ENCODE results near the gene STRBP. TPM values are rescaled to one million over a fixed set of nuclear protein-coding genes. Genes with fewer than 3 reads are reported as not detected.
"Not testable (repeated sequence)": the region's sequence is repeated elsewhere in the genome, so short reads cannot be mapped to it uniquely, and the experiment has no call there.

The STRBP gene
- total RNA-seq, 1 donor from 2014 or later: 29.8 TPM

- no peak for DNase-seq (ENCODE audit: low spot score)
Observed at GRCh38 chr9:123283048-123283408, 14.6 kb upstream of the STRBP start.

- DNase-seq (ENCODE audit: low spot score): no peak
Observed at GRCh38 chr9:123282362-123283047, 14.1 kb upstream of the STRBP start.

GRCh38 chr9:123281659-123282350 is 13.4 kb upstream of the STRBP start:
- DNase-seq (ENCODE audit: low spot score): no peak

GRCh38 chr9:123278879-123279493 is 10.6 kb upstream of the STRBP start:
- not testable (repeated sequence) for DNase-seq (ENCODE audit: low spot score)

- DNase-seq (ENCODE audit: low spot score): no peak
Observed at GRCh38 chr9:123278361-123278760, 10.0 kb upstream of the STRBP start.

GRCh38 chr9:123276551-123276950 is 8.2 kb upstream of the STRBP start:
- DNase-seq (ENCODE audit: low spot score): no peak

- DNase-seq (ENCODE audit: low spot score): not testable (repeated sequence)
Observed at GRCh38 chr9:123271133-123271532, 2.7 kb upstream of the STRBP start.

GRCh38 chr9:123269281-123269680 is 895 bp upstream of the STRBP start:
- DNase-seq (ENCODE audit: low spot score): no peak

- peak; percentile 44 for DNase-seq (ENCODE audit: low spot score)
Observed at GRCh38 chr9:123268199-123268464, 254 bp downstream of the STRBP start.

GRCh38 chr9:123267481-123268198 is 746 bp downstream of the STRBP start:
- peak; percentile 49 for DNase-seq (ENCODE audit: low spot score)

GRCh38 chr9:123266655-123267399 is 1.6 kb downstream of the STRBP start:
- no peak for DNase-seq (ENCODE audit: low spot score)

- DNase-seq (ENCODE audit: low spot score): no peak
Observed at GRCh38 chr9:123265833-123266232, 2.6 kb downstream of the STRBP start.

- DNase-seq (ENCODE audit: low spot score): no peak
Observed at GRCh38 chr9:123263227-123263626, 5.2 kb downstream of the STRBP start.

GRCh38 chr9:123262338-123262737 is 6.0 kb downstream of the STRBP start:
- DNase-seq (ENCODE audit: low spot score): no peak

GRCh38 chr9:123261006-123261677 is 7.2 kb downstream of the STRBP start:
- DNase-seq (ENCODE audit: low spot score): no peak

GRCh38 chr9:123260340-123260739 is 8.0 kb downstream of the STRBP start:
- DNase-seq (ENCODE audit: low spot score): no peak

GRCh38 chr9:123257276-123257675 is 11.1 kb downstream of the STRBP start:
- DNase-seq (ENCODE audit: low spot score): no peak

GRCh38 chr9:123255718-123256117 is 12.7 kb downstream of the STRBP start:
- no peak for DNase-seq (ENCODE audit: low spot score)

- no peak for DNase-seq (ENCODE audit: low spot score)
Observed at GRCh38 chr9:123253204-123253603, 15.2 kb downstream of the STRBP start.

- DNase-seq (ENCODE audit: low spot score): no peak
Observed at GRCh38 chr9:123251741-123252140, 16.6 kb downstream of the STRBP start.

- DNase-seq (ENCODE audit: low spot score): no peak
Observed at GRCh38 chr9:123251324-123251723, 17.1 kb downstream of the STRBP start.
